NCI-H510A (cell line): Measurements from ENCODE around the gene PLCL1.

Experiments
- DNase-seq: peaks from one replicate; lab custom pipeline; 2025; lab: John Stamatoyannopoulos, UW

The PLCL1 gene

GRCh38 chr2:198060277-198060676, 255.9 kb downstream of the PLCL1 start:
- DNase-seq = no peak

GRCh38 chr2:198062826-198063225, 258.4 kb downstream of the PLCL1 start:
- no peak for DNase-seq

- DNase-seq = no peak
Measured at GRCh38 chr2:198063242-198063641, 258.8 kb downstream of the PLCL1 start.

DNA sequence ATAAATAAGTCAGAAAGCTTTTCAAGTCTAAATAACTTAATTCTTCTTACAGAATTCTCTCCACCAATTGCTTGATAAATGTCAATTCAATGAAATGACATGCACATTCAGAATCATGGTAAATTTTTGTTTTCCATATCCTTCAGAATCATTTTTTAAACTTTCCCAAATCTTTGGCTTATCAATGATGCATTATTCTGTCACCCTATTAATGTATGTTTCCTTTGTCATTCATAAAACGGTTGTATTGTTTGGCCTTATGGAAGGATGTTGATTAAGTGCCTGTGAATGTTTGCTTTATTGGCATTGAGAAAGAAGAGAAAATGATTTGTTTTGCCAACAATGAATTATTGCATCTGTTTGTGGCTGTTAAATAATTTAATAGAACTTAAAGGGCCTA, 260.9 kb downstream of the PLCL1 start:
- no peak for DNase-seq

DNA sequence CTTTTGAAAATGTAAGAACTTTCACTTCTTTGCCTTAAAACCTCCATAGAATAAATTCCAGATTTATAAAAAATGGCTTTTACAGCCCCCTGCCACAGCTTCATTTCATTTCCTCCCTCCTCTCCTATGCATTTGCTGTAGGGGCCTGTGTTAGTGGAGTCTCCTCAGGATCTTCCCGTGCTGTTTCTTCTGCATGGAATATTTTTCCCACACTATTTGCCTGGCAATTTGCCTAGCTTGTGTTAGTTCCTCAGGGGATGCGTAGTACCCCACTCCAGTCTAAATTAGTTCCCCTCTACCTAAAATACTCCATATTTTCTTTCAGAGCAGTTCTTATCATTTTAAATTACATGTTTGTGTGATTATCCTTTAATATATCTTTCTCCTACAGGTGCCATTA, 262.2 kb downstream of the PLCL1 start:
- no peak for DNase-seq

GRCh38 chr2:198072655-198073054, 268.3 kb downstream of the PLCL1 start:
- no peak for DNase-seq

- no peak for DNase-seq
Measured at GRCh38 chr2:198073253-198073652, 268.9 kb downstream of the PLCL1 start.

DNA sequence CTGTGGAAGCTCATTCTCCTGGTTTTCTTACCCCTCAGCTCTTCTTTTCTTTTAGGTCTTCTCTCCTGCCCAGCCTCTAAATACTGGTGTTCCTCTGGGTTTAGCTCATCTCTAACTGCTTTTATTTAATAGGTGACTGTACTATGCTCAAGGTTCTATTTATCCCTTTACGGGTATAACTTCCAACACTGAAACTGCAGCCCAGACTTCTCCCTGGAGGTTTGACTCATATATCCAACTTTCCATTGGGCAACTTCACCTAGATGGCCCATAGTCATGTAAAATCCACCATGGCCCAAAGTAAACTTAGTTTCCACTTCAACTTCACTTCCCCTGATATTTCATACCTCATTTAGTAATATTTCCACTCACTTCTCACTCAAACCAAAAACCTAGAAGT, 273.1 kb downstream of the PLCL1 start:
- no peak for DNase-seq

GRCh38 chr2:198080879-198081765, 276.7 kb downstream of the PLCL1 start:
- no peak for DNase-seq

GRCh38 chr2:198084156-198084555, 279.8 kb downstream of the PLCL1 start:
- DNase-seq = no peak

GRCh38 chr2:198096002-198096401, 291.6 kb downstream of the PLCL1 start:
- DNase-seq = no peak

GRCh38 chr2:198096965-198097364, 292.6 kb downstream of the PLCL1 start:
- no peak for DNase-seq

DNA sequence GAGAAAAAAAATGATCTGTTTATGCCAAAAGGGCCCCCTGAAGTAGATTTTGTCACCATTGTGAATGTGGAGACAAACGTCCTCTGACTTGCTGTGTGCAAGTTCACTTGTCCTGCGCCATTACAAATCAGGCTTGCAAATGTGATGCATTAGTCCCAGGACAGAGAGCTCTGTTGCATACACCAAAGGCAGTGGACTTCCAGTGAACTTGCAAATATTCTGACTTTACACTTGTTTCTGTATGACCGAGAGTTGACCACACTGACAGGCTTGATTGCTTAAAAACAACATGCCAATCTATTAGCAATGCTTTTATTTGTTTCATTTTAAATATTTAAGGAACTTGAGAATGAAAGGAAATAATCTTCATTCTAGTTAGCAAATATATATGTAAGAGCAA, 293.2 kb downstream of the PLCL1 start:
- DNase-seq = no peak

DNA sequence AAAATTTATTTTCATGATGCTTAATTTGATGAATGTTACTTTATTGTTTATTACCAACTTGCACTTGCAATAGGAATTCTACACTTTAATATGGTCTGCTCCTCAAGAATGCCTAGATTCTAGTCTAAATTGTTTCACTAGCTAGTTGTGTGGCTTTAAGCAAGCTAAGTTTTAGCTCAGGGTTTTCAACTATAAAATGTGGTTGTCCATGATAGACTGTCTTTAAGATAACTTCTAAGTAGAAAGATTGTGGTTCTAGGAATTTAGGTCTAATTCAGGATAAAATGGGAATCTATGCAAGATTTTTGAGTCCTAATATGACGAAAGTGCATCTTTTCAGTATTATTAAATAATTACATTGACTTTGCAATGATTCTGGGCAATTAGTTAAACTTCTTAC, 294.0 kb downstream of the PLCL1 start:
- DNase-seq = no peak

GRCh38 chr2:198098918-198099317, 294.5 kb downstream of the PLCL1 start:
- no peak for DNase-seq

GRCh38 chr2:198100346-198100745, 296.0 kb downstream of the PLCL1 start:
- no peak for DNase-seq

DNA sequence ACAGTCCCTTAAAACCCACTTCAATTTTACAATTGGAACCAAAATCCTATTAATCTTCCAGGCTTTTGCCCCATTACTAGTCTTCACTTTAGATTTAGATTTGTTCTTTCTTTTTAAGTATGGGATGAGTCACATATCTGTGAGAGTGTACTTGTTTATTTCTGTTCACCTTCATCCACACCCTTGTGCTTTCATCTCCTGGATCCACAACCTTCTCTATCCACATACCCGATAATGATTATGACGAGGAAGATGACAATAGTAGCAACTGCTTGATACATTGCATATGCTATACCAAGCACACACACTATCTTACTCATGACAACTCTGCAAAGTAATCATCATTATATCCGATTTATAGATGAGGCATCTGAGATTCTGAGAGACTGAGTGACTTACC, 297.3 kb downstream of the PLCL1 start:
- no peak for DNase-seq

- no peak for DNase-seq
Measured at GRCh38 chr2:198102120-198102519, 297.7 kb downstream of the PLCL1 start.

DNA sequence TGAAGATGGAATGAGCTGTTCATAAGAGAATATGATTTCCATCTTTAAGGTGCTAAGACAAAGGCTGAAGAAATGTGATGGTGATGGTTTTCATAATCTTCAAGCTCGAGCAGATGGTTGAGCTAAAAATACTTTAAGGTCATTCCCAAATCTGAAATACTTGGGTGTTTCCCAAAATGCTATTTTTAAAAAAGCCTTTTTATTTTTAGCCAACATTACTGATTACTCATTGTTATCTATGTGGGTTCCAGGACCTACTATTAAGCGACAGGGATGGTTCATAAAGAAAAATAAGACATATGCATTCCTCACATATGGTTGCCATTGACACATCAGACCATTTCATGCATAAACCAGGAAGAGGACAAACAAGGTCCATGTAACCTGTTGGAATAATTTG, 298.5 kb downstream of the PLCL1 start:
- no peak for DNase-seq

GRCh38 chr2:198106621-198107385, 302.4 kb downstream of the PLCL1 start:
- no peak for DNase-seq

- no peak for DNase-seq
Measured at GRCh38 chr2:198113316-198113715, 308.9 kb downstream of the PLCL1 start.

GRCh38 chr2:198114064-198114463, 309.7 kb downstream of the PLCL1 start:
- no peak for DNase-seq

GRCh38 chr2:198115201-198115600, 310.8 kb downstream of the PLCL1 start:
- no peak for DNase-seq
